ENCODE measurements around the gene ADGRG1. TPM values are rescaled to one million over a fixed set of nuclear protein-coding genes. Genes with fewer than 3 reads are reported as not detected.
"Not testable (repeated sequence)": the region's sequence is repeated elsewhere in the genome, so short reads cannot be mapped to it uniquely, and the experiment has no call there.

ADGRG1 gene
- total and polyA plus RNA-seq, 3 donors from 2014 or later = 134 to 346 (median 296) TPM

DNA sequence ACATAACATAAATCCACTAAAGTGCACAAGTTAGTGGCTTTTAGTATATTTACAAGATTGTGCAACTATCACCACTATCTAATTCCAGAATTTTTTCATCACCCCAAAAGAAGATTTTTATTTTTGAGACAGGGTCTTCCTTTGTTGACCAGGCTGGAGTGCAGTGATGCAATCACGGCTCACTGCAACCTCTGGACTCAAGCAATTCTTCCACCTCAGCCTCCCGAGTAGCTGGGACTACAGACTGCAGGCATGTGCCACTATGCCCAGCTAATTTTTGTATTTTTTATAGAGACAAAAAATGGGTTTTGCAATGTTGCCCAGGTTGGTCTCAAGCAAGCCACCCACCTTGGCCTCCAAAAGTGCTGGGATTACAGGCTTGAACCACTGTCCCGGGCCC lies 81.2 kb downstream of the ADGRG1 start:
- no peak overlapping the region for H3K4me3 ChIP-seq
- intact Hi-C loops (cut with DNase I; ENCODE audit: low total_unique reads) = no loop called here
- H3K27ac ChIP-seq = no peak overlapping the region
- no peak for DNase-seq
- TF ChIP-seq POLR2A (IDR thresholded peaks at IDR 0.05) = no peak
- TF ChIP-seq, protein P1, sequence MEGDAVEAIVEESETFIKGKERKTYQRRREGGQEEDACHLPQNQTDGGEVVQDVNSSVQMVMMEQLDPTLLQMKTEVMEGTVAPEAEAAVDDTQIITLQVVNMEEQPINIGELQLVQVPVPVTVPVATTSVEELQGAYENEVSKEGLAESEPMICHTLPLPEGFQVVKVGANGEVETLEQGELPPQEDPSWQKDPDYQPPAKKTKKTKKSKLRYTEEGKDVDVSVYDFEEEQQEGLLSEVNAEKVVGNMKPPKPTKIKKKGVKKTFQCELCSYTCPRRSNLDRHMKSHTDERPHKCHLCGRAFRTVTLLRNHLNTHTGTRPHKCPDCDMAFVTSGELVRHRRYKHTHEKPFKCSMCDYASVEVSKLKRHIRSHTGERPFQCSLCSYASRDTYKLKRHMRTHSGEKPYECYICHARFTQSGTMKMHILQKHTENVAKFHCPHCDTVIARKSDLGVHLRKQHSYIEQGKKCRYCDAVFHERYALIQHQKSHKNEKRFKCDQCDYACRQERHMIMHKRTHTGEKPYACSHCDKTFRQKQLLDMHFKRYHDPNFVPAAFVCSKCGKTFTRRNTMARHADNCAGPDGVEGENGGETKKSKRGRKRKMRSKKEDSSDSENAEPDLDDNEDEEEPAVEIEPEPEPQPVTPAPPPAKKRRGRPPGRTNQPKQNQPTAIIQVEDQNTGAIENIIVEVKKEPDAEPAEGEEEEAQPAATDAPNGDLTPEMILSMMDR (IDR thresholded peaks at IDR 0.05) = no peak
- H3K27me3 ChIP-seq = no peaks in the 10 kb centered on the region
- no peaks in the 10 kb centered on the region for H3K9me3 ChIP-seq
- WGBS, 2 donors = 88 to 90% methylated on average over 3 of the region's 3 CpGs
- H3K4me1 ChIP-seq = no peaks in the 10 kb centered on the region
- H3K36me3 ChIP-seq (ENCODE audit: low read depth, missing control alignments) = no peaks in the 10 kb centered on the region

GRCh38 chr16:57711346-57711745 lies 82.9 kb downstream of the ADGRG1 start:
- no peak for TF ChIP-seq POLR2A (IDR thresholded peaks at IDR 0.05)
- TF ChIP-seq, protein P1 (IDR thresholded peaks at IDR 0.05) = no peak
- Histone ChIP-seq H3K27ac (no peak overlapping the region), H3K4me3 (no peak overlapping the region), H3K9me3 (no peaks in the 10 kb centered on the region), H3K27me3 (no peaks in the 10 kb centered on the region), H3K36me3 (ENCODE audit: low read depth, missing control alignments) (no peaks in the 10 kb centered on the region), H3K4me1 (no peaks in the 10 kb centered on the region)
- DNase-seq = no peak
- intact Hi-C loops (cut with DNase I; ENCODE audit: low total_unique reads) = no loop called here
- 78 to 89% methylated on average over 5 of the region's 5 CpGs for WGBS, 2 donors

GRCh38 chr16:57711993-57712392 lies 83.6 kb downstream of the ADGRG1 start:
- TF ChIP-seq, protein P1 (IDR thresholded peaks at IDR 0.05) = no peak
- TF ChIP-seq POLR2A (IDR thresholded peaks at IDR 0.05) = no peak
- WGBS, 2 donors = 89 to 96% methylated on average over 3 of the region's 3 CpGs
- no peak for DNase-seq
- H3K4me1 ChIP-seq = no peaks in the 10 kb centered on the region
- no peaks in the 10 kb centered on the region for H3K9me3 ChIP-seq
- no peak overlapping the region for H3K4me3 ChIP-seq
- H3K27ac ChIP-seq = no peak overlapping the region
- H3K27me3 ChIP-seq = no peaks in the 10 kb centered on the region
- H3K36me3 ChIP-seq (ENCODE audit: low read depth, missing control alignments) = no peaks in the 10 kb centered on the region
- intact Hi-C loops (cut with DNase I; ENCODE audit: low total_unique reads) = no loop called here

- H3K4me3 ChIP-seq; intact Hi-C loops (cut with DNase I; ENCODE audit: low total_unique reads); H3K9me3 ChIP-seq; DNase-seq; H3K27ac ChIP-seq; H3K27me3 ChIP-seq; H3K4me1 ChIP-seq; H3K36me3 ChIP-seq (ENCODE audit: low read depth, missing control alignments): not testable (repeated sequence)
- WGBS, 2 donors = 78 to 83% methylated on average over 6 of the region's 6 CpGs
These were observed 84.1 kb downstream of the ADGRG1 start for GRCh38 chr16:57712569-57712968.

DNA sequence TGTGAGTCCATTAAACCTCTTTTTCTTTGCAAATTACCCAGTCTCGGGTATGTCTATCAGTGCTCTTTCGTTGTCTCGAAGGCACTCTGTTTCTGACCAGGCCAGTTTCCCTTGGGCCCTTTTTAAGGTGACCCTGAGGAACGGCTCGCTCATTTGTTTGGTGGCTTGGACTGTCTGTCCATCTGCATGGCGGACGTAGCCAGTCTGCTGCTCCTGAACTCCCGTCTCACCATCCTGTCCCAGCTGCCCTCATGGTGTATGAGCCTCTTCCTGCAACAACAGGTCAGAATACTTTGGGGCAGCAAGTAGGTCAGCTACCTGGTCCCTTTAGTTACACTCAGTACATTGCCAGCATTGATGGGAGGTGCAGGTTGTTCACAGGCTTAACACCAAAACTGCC lies 85.2 kb downstream of the ADGRG1 start:
- Histone ChIP-seq H3K27ac (no peak overlapping the region), H3K27me3 (no peaks in the 10 kb centered on the region), H3K9me3 (no peaks in the 10 kb centered on the region), H3K4me1 (no peaks in the 10 kb centered on the region), H3K4me3 (no peak overlapping the region), H3K36me3 (ENCODE audit: low read depth, missing control alignments) (no peaks in the 10 kb centered on the region)
- 92 to 94% methylated on average over 7 to 8 of the region's 8 CpGs for whole genome bisulfite sequencing, 2 donors
- TF ChIP-seq, protein P1 (IDR thresholded peaks at IDR 0.05) = no peak
- no peak for TF ChIP-seq POLR2A (IDR thresholded peaks at IDR 0.05)
- intact Hi-C loops (cut with DNase I; ENCODE audit: low total_unique reads) = no loop called here
- DNase-seq = no peak
